MCF 10A (cell line): ENCODE measurements around the gene SERPIND1. TPM values are rescaled to one million over a fixed set of nuclear protein-coding genes. Genes with fewer than 3 reads are reported as not detected.

Experiments
- BruUV-seq: library from RNA; stranded (reverse); fragments of 400-500 nt; replicated peaks from 2 replicates; lab custom pipeline; 2021; lab: Mats Ljungman, UMichigan
- CTCF ChIA-PET: fragments of 300-600 bp; sonication (Branson Sonifier 250); formaldehyde crosslinking; extraction: SDS; loops from one replicate; lab custom pipeline; 2021; ENCODE audit warnings: antibody characterized with exemption, inconsistent platforms; lab: Yijun Ruan, JAX
- POLR2A ChIA-PET: fragments of 300-600, 350-650 bp; sonication (Branson Sonifier 250); formaldehyde crosslinking; extraction: SDS; loops from one replicate; lab custom pipeline; 2020; ENCODE audit warnings: antibody characterized with exemption, inconsistent platforms; lab: Yijun Ruan, JAX
- DNase-seq: peaks from one replicate; pipeline ENCODE4 v3.0.0-alpha.2; 2018; ENCODE audit not compliant: unreplicated experiment
- H3K27ac Mint-ChIP-seq: one replicate; pipeline ENCODE4 v1.8.0; 2022; ENCODE audit warnings: mild to moderate bottlenecking, low read depth, mixed read lengths; ENCODE audit not compliant: unreplicated experiment
- H3K27me3 Mint-ChIP-seq: one replicate; pipeline ENCODE4 v1.8.0; 2022; ENCODE audit warnings: mixed read lengths; ENCODE audit not compliant: insufficient read depth, unreplicated experiment
- H3K36me3 Mint-ChIP-seq: one replicate; pipeline ENCODE4 v1.8.0; 2022; ENCODE audit warnings: mild to moderate bottlenecking, moderate library complexity, mixed read lengths; ENCODE audit not compliant: insufficient read depth, unreplicated experiment
- H3K4me1 Mint-ChIP-seq: one replicate; pipeline ENCODE4 v1.8.0; 2022; ENCODE audit warnings: mixed read lengths; ENCODE audit not compliant: insufficient read depth, unreplicated experiment
- H3K4me3 Mint-ChIP-seq: one replicate; pipeline ENCODE4 v1.8.0; 2022; ENCODE audit warnings: mild to moderate bottlenecking, moderate library complexity, mixed read lengths; ENCODE audit not compliant: unreplicated experiment
- H3K9me3 Mint-ChIP-seq: one replicate; pipeline ENCODE4 v1.8.0; 2022; ENCODE audit warnings: mixed read lengths; ENCODE audit not compliant: unreplicated experiment
- intact Hi-C: fragments of 100-400 bp; cut with micrococcal nuclease; formaldehyde crosslinking; loops from 2 replicates; pipeline ENCODE4 v1.14.1; 2022
- total RNA-seq: library from RNA; stranded (reverse); gene quantifications from 2 replicates; pipeline ENCODE4 v1.2.3, GENCODE V29; 2022
- TF ChIP-seq, protein P1 (sequence below): fragments of 200-600 bp; IDR thresholded peaks from one replicate; pipeline ENCODE4 v1.8.0; 2022; ENCODE audit warnings: antibody characterized with exemption, mild to moderate bottlenecking; ENCODE audit not compliant: unreplicated experiment

Gene SERPIND1
- total RNA-seq, 1 experiment from 2014 or later, result not detected

DNA sequence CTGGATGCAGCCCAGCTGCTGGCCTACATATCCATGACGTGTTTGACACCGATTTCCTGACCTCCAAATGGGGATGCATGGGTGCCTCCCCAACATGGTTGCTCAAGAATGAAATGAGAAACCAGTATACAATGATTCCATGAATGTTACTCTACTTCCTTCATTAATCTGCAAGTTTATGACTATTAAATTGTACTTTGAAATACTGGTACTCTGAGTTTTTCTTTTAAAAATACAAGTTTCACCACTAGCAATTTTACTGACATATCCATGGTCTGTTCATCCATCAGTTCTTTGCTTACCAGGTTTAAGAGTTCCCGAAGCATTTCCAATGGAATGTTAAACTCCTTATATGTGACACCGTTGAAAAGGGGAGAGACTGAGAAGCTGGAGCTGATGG lies 39.1 kb downstream of the SERPIND1 start:
- intact Hi-C loops, result no loop called here
- TF ChIP-seq, protein P1, sequence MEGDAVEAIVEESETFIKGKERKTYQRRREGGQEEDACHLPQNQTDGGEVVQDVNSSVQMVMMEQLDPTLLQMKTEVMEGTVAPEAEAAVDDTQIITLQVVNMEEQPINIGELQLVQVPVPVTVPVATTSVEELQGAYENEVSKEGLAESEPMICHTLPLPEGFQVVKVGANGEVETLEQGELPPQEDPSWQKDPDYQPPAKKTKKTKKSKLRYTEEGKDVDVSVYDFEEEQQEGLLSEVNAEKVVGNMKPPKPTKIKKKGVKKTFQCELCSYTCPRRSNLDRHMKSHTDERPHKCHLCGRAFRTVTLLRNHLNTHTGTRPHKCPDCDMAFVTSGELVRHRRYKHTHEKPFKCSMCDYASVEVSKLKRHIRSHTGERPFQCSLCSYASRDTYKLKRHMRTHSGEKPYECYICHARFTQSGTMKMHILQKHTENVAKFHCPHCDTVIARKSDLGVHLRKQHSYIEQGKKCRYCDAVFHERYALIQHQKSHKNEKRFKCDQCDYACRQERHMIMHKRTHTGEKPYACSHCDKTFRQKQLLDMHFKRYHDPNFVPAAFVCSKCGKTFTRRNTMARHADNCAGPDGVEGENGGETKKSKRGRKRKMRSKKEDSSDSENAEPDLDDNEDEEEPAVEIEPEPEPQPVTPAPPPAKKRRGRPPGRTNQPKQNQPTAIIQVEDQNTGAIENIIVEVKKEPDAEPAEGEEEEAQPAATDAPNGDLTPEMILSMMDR, result no peak

DNA sequence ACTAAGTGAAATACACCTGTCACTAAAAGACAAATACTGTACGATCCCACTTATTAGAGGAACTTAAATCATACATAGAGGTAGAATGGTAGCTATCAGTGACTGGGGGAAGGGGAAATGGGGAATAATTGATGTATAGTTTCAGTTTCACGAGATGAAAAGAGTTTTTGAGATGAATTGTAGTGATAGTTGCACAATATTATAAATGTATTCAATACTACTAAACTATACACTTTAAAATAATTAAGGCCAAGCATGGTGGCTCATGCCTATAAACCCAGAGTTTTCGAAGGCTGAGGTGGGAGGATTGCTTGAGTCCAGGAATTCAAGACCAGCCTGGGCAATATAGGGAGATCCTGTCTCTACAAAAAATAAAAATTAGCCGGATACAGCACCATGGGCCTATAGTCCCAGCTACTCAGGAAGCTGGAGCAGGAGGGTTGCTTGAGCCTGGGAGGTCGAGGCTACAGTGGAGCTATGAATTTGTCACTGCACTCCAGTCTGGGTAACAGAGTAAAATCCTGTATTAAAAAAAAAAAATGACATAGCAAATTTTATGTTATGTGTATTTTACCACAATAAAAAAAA lies 40.4 kb downstream of the SERPIND1 start:
- Mint-ChIP-seq H3K9me3 (no peaks in the 10 kb centered on the region), H3K36me3 (peaks cover 94% of the 10 kb centered on the region), H3K4me1 (no peaks in the 10 kb centered on the region), H3K4me3 (no peak overlapping the region), H3K27ac (peak overlapping the region; percentile 16), H3K27me3 (no peaks in the 10 kb centered on the region)
- intact Hi-C loops, result no loop called here
- TF ChIP-seq, protein P1, result no peak
- no TSS peak for BruUV-seq
- ChIA-PET CTCF (interaction anchor here (0.6 to 0.7 kb wide), 3 partner anchors 10 to 73 kb away, joined by 3 read pairs; no protein-coding TSS in a partner anchor), POLR2A (no interaction called here)
- DNase-seq, result no peak

More for the DNA sequence above, 39.1 kb downstream of the SERPIND1 start:
- Mint-ChIP-seq H3K4me3 (no peak overlapping the region), H3K36me3 (peaks cover 92% of the 10 kb centered on the region), H3K27me3 (no peaks in the 10 kb centered on the region), H3K4me1 (no peaks in the 10 kb centered on the region), H3K9me3 (no peaks in the 10 kb centered on the region), H3K27ac (no peak overlapping the region)
- no TSS peak for BruUV-seq
- DNase-seq, result no peak
- CTCF ChIA-PET, result interaction anchor here (0.6 kb wide), 1 partner anchor 562 kb away, joined by 3 read pairs; no protein-coding TSS in a partner anchor
- POLR2A ChIA-PET, result no interaction called here

DNA sequence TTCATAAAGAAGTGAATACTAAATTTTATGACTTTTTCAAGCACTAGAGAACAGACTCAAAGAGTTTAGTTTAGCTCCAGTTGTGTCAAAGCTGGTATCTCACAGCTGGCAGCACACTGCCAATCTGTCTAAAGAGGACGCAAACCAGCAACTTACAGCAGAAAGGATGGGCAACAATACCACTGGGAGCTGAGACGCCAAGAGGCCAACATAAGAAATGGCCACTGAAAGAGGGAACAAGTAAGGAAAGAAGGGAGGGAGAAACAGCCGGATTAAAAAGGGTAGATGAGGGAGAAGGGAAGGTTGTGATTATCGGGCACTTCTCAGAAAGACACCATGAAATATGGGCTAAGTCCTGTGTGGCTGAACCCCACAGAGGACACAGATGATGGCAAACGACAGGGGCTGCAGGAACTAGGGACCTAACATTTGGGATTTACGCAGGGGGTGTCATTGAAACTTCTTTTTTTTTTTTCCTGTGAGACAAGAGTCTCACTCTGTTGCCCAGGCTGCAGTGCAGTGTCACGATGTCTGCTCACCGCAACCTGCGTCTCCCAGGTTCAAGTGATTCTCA lies 41.7 kb downstream of the SERPIND1 start:
- Mint-ChIP-seq H3K9me3 (no peaks in the 10 kb centered on the region), H3K36me3 (peaks cover 84% of the 10 kb centered on the region), H3K4me3 (no peak overlapping the region), H3K27me3 (no peaks in the 10 kb centered on the region), H3K4me1 (no peaks in the 10 kb centered on the region), H3K27ac (no peak overlapping the region)
- intact Hi-C loops, result no loop called here
- ChIA-PET CTCF (no interaction called here), POLR2A (no interaction called here)
- TF ChIP-seq, protein P1, result no peak
- no TSS peak for BruUV-seq
- no peak for DNase-seq

DNA sequence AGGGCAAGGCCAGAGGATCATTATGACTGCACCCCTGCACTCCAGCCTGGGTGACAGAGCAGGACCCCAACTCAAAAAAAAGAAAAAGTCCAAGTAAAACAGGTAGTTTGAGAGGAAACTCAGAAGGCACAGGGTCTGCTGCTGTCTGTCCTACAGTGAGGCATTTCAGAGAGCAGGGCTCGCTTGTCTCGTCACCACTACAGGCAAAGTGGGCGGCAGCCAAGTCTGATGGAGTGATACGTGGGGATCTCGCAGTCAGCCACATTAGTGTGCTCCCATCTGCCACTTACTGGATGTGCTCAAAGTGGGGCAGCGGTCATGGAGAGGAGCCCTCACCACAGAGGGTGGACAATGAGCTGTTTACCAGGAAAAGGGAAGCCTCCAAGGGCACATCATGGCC lies 42.6 kb downstream of the SERPIND1 start:
- ChIA-PET POLR2A (interaction anchor here (1.0 kb wide), 1 partner anchor 10 kb away, joined by 3 read pairs; no protein-coding TSS in a partner anchor), CTCF (no interaction called here)
- H3K27me3 Mint-ChIP-seq, result no peaks in the 10 kb centered on the region
- TF ChIP-seq, protein P1, result no peak
- H3K4me3 Mint-ChIP-seq, result no peak overlapping the region
- intact Hi-C loops, result no loop called here
- peaks cover 74% of the 10 kb centered on the region for H3K36me3 Mint-ChIP-seq
- no peak for DNase-seq
- no TSS peak for BruUV-seq
- H3K9me3 Mint-ChIP-seq, result no peaks in the 10 kb centered on the region
- no peaks in the 10 kb centered on the region for H3K4me1 Mint-ChIP-seq
- no peak overlapping the region for H3K27ac Mint-ChIP-seq
